HuH-7 (cell line): ENCODE measurements around the gene PRSS33.

Experiments
- DNase-seq: peaks from one replicate; pipeline ENCODE4 v3.0.0; 2011; ENCODE audit warnings: low spot score

The PRSS33 gene

GRCh38 chr16:2820836-2821486 is 33.6 kb upstream of the PRSS33 start:
- DNase-seq = no peak

GRCh38 chr16:2819939-2820835 is 32.8 kb upstream of the PRSS33 start:
- DNase-seq = no peak

DNA sequence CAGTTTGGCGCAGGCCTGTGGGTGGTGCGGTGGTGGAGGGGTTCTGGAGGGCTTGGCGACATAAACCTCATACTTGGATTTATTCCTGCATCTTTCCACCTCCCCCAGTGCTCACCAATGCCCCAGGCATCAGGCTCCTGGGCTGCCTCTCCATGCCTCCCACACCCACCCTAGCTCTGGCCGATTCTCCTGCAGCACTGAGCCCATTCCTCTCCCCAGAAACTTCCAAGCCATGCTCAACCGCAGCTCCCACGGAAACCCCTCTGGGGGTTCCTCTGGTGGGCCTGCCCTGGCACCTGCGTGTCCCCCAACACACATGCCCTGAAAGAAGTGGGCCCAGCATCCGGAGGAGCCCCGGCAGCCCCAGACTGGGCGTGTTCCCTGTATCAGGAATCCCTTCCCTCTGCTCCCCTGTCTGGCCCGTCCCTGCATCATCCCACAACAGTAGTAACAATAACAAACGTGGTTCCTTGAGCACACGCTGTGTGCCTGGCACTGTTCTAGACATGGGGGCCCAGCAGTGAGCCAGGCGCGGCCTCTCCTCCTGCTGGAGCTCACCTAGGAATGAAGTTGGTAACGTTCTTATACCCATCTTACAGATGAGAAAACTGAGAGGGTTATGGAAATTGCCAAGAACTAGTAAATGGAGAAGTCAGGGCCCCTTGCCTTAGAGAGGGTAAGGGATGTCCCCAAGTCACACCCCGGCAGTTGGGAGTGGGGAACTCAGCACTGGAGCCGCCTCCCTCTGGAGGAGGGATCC is 32.0 kb upstream of the PRSS33 start:
- DNase-seq = no peak

DNA sequence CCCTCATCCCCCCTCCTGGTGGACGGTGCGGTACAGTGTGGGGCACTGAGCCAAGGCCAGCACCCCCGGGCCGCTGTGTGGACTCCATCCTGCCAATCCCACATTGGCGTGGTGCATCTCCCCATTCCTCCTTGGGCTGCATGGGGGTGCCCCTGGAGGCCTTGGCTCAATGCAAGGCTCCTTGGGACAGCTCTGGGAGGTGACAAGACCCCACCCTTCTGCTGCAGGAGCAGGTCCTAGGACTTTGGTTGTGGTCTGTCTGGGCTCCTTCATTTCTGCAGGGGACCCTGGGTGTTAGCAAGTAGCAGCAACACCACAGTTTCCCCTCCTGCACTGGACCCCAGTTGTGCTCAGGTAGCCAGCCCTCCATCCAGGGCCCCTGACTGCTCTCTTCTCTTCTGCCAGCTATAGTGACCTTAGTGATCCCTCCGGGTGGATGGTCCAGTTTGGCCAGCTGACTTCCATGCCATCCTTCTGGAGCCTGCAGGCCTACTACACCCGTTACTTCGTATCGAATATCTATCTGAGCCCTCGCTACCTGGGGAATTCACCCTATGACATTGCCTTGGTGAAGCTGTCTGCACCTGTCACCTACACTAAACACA is 31.0 kb upstream of the PRSS33 start:
- no peak for DNase-seq

DNA sequence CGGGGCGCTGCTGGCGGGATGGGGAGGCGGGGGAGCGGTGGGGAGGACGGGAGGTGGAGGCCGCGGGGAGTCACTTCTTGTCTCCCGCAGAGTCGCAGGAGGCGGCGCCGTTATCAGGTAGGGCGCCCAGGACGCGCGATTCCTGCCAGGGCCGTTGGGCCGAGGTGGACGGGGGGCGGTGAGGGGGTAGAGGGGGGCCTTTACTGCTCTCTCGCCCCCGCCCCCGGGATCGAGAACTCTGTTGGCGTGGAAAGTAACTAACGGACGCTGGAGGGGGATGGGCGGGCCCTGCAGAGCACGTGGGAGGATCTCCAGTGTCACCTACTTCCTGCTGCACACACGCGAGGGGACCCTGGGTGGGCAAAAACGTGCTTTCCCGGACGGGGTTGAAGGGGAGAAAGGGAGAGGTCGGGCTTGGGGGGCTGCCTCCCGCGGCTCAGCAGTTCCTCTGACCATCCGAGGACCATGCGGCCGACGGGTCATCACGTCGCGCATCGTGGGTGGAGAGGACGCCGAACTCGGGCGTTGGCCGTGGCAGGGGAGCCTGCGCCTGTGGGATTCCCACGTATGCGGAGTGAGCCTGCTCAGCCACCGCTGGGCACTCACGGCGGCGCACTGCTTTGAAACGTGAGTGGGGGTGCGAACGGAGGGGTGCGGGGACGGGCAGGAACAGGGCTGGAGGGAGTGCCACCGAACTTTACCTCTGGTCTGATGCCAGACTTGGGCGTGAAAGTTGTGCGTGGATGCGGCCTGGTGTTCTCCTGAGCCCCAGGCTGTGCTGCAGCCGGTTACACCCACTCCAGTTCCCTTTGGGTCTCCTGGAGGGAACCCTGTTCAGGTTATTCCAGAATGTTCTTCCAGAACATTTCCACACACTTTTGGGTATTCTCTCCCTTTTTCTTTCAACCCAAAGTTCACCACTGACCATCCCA is 30.2 kb upstream of the PRSS33 start:
- no peak for DNase-seq

- no peak for DNase-seq
These were observed 29.5 kb upstream of the PRSS33 start, which contains the start of gene PRSS21 for GRCh38 chr16:2816751-2817339. Gene PRSS21 (plus strand): TSS chr16:2817237. CDS start chr16:2817269, 32 bp downstream.

GRCh38 chr16:2815299-2815771 is 28.0 kb upstream of the PRSS33 start:
- peak; percentile 32 for DNase-seq

GRCh38 chr16:2814551-2815298 is 27.4 kb upstream of the PRSS33 start:
- no peak for DNase-seq

DNA sequence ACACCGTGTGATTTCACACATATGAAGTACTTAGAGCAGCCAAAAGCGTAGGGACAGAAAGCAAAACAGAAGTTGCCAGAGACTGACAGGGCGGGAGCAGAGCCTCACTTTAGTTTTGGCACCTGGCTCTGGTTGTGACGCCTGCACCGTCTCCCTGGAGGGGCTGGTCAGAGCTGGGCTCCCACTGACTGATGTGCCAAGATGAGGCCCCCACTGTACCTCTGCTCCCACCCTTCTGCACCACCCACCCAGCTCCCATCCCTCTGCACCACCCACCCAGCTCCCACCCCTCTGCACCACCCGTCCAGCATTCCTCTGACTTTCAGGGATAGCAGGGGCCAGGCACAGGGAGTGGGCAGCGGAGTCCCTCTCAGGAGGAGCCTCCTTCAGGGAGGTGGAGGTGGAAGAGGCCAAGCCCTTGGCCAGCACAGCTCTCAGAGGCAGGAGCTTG is 26.4 kb upstream of the PRSS33 start:
- DNase-seq = no peak

DNA sequence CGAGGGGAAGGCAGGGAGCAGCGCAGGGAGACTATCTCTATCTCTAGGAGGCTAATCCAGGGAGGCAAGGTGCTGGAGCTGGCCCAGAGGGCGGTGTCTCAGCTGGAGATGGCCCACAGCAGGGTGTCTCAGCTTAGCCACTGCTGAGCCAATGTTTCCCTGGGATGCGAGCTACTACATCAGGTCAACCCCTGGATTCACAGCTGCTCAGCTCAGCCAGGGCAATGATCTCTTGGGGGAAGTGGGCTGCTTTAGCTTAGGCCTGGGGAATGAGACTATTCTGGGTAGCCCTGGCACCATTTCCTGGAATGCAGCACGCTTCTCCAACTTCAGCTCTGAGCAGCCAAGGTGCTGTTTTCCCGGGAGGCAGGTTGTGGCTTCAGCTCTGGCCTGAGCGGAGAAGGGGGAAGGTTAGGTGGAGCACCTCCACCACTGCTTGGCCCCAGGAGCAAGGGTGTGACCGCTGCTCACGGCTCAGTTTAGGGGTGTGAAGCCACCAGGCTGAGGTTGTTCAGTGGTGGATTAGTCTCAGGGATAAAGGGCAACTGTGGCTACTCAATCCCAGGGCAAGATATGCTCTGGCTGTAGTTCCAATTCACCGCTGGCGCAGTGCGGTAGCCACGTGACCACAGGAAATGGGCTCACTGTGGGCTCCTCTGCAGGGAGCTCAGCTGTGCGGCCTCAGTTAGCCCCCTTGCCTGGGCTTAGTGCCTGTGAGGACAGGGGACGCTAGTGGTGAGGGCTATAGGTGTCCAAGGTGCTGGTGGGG is 24.5 kb upstream of the PRSS33 start:
- DNase-seq = no peak

- no peak for DNase-seq
These were observed 23.3 kb upstream of the PRSS33 start for GRCh38 chr16:2810651-2811050.

GRCh38 chr16:2809149-2809760 is 21.9 kb upstream of the PRSS33 start:
- DNase-seq = no peak

DNA sequence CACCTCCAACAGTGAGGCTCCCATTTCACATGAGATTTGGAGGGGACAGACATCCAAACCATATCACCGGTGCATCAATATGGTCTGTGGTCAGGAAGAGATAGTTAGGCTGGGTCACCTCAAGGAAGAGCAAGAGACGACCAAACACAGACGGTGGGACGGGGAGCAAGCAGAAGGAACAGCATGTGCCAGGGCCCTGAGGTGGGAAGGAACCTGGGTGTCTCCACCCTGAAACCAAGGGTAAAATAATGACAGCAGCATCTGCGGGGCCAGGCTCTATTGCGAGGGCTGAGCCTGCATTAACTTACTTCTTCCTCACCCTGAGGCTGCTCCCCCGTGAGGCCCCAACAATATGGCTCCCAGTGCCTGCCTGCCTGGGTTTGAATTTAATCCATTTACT is 20.8 kb upstream of the PRSS33 start:
- DNase-seq = no peak

GRCh38 chr16:2806286-2806685 is 18.9 kb upstream of the PRSS33 start:
- DNase-seq = no peak

DNA sequence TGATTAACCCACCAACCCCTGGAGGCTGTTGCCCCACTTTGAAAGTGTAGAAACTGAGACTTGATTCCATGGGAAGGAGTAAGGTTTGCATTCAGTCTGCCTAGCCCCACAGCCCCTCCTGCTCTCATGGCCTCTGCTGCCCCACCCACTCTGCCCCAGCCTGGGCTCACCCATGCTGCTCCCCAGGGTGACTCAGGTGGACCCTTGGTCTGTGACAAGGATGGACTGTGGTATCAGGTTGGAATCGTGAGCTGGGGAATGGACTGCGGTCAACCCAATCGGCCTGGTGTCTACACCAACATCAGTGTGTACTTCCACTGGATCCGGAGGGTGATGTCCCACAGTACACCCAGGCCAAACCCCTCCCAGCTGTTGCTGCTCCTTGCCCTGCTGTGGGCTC is 17.4 kb upstream of the PRSS33 start:
- no peak for DNase-seq

DNA sequence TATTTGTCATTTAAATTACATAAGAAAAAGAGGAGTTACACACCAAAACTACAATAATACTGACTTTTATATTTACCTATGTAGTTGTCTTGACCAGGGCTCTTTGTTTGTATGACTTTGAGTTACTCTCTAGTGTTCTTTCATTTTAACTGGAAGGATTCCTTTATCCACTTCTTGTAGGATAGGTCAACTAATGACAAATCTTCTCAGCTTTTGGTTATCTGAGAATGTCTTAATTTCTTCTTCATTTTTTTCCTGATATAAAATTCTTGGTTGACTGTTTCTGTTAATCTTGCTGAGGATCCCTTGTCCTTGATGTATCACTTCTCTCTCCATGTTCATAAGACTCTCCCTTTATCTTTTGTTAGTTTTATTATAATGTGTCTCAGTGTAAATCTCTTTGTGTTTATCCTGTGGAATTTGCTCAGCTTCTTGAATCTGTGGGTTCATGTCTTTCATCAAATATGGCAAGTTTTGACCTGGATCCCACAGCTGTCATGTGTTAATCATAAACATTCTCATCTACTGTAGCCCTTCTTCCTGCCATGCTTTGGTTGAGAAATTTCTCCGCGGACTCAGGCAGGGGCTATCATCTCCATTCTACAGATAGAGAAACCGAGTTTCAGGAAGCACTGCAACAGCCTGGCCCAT is 16.3 kb upstream of the PRSS33 start:
- no peak for DNase-seq

DNA sequence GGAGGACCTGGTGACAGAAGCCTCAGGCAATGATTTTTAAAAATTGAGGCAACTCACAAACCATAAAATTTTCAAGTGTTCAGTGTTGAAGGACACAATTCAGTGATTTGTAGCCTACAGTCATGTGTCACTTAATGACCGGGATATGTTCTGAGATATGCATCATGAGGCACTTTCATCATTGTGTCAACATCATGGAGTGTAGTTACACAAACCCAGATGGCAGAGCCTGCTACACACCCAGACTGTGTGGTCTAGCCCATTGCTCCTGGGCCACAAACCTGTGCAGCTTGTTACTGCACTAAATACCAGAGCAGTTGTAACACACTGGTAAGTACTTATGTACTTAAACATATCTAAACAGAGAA is 12.5 kb upstream of the PRSS33 start:
- no peak for DNase-seq

GRCh38 chr16:2799205-2799858 is 12.0 kb upstream of the PRSS33 start:
- no peak for DNase-seq
